A549 (cell line): ENCODE measurements around the gene INSL3. TPM values are rescaled to one million over a fixed set of nuclear protein-coding genes. Genes with fewer than 3 reads are reported as not detected.

ENCODE experiments used
- ATAC-seq, 2 experiments: fragments of 200-7000 bp in 1 of 2; fragments of >200 bp in 1 of 2; cut with Nextera tagmentation in 1 of 2; cut with Tn5 transposase in 1 of 2; 3 replicates each; pipeline versions ENCODE4 v1.8.0 to v1.9.1; 2018 to 2020; ENCODE audit warnings: mild to moderate bottlenecking in 1 of 2, moderate library complexity in 1 of 2
- CTCF ChIA-PET: fragments of 300-600 bp; sonication (Branson Sonifier 250); formaldehyde crosslinking; extraction: SDS; loops from one replicate; lab custom pipeline; 2021; ENCODE audit warnings: antibody characterized with exemption, inconsistent platforms; lab: Yijun Ruan, JAX
- POLR2A ChIA-PET: fragments of 350-600 bp; formaldehyde crosslinking; extraction: SDS; loops from one replicate; lab custom pipeline; 2021; ENCODE audit warnings: antibody characterized with exemption, inconsistent platforms; lab: Yijun Ruan, JAX
- DNase-seq, 2 experiments: peaks; one replicate each; pipeline versions ENCODE4 v3.0.0 to v3.0.0-alpha.2; 2011 to 2016; ENCODE audit warnings: low read depth in 1 of 2, low spot score in 1 of 2
- FAIRE-seq: peaks from 2 replicates; lab custom pipeline; 2011; peaks lifted over from hg19 to GRCh38; lab: Jason Lieb, UNC
- H3K27ac ChIP-seq, 2 experiments: fragments of >200 bp; sonication (Bioruptor Twin); formaldehyde crosslinking; 3 replicates each; pipeline ENCODE4 v1.5.1; 2016 to 2017
- H3K4me1 ChIP-seq: fragments of >200 bp; sonication (Bioruptor Twin); formaldehyde crosslinking; 3 replicates; pipeline ENCODE4 v1.6.1; 2016
- H3K4me2 ChIP-seq: fragments of >200 bp; sonication (Bioruptor Twin); formaldehyde crosslinking; 3 replicates; pipeline ENCODE4 v1.6.1; 2016
- H3K4me3 ChIP-seq: fragments of >200 bp; sonication (Bioruptor Twin); formaldehyde crosslinking; 3 replicates; pipeline ENCODE4 v1.5.1; 2016
- H3K9me3 ChIP-seq: fragments of >200 bp; sonication (Bioruptor Twin); formaldehyde crosslinking; 3 replicates; pipeline ENCODE4 v1.6.1; 2016
- BCL3 ChIP-seq: fragments of >200 bp; sonication (Bioruptor Twin); formaldehyde crosslinking; IDR thresholded peaks from 3 replicates; pipeline ENCODE4 v1.6.1; 2016
- BHLHE40 ChIP-seq: IDR thresholded peaks from 2 replicates; pipeline ENCODE4 v1.6.1; 2012; ENCODE audit warnings: low read depth, low read length, inconsistent platforms
- CEBPB ChIP-seq, 2 experiments: fragments of >200 bp in 1 of 2; sonication (Bioruptor Twin) in 1 of 2; formaldehyde crosslinking in 1 of 2; IDR thresholded peaks; 2 replicates each; pipeline ENCODE4 v1.6.1; 2012 to 2016
- CTCF ChIP-seq: fragments of >200 bp; sonication (Bioruptor Twin); formaldehyde crosslinking; IDR thresholded peaks from 3 replicates; pipeline ENCODE4 v1.5.1; 2016
- EHMT2 ChIP-seq: fragments of 200-600 bp; sonication (generic); IDR thresholded peaks from 2 replicates; pipeline ENCODE4 v1.6.1; 2016; ENCODE audit warnings: antibody characterized with exemption, low read depth, mild to moderate bottlenecking, moderate library complexity
- EP300 ChIP-seq, 2 experiments: fragments of >200 bp; sonication (Bioruptor Twin); formaldehyde crosslinking; IDR thresholded peaks; 2 replicates in 1 of 2; 3 replicates in 1 of 2; pipeline ENCODE4 v1.6.1; 2016 to 2017
- ESRRA ChIP-seq: fragments of 150-350 bp; IDR thresholded peaks from 2 replicates; pipeline ENCODE4 v1.6.1; 2014; ENCODE audit warnings: mild to moderate bottlenecking, low read length, borderline replicate concordance
- FOSL2 ChIP-seq, 2 experiments: fragments of 450-650 bp in 1 of 2; fragments of >200 bp in 1 of 2; sonication (Bioruptor Twin) in 1 of 2; formaldehyde crosslinking; IDR thresholded peaks; 2 replicates each; pipeline versions ENCODE4 v1.5.0 to v1.6.1; 2016 to 2020; ENCODE audit warnings: mild to moderate bottlenecking in 1 of 2, moderate library complexity in 1 of 2
- HMGXB4 ChIP-seq: fragments of 250-450 bp; sonication (Bioruptor Pico); IDR thresholded peaks from 2 replicates; pipeline ENCODE4 v1.5.0; 2021; ENCODE audit warnings: mild to moderate bottlenecking, moderate library complexity, borderline replicate concordance
- HOXA7 ChIP-seq: fragments of 250-450 bp; sonication (Bioruptor Pico); IDR thresholded peaks from 2 replicates; pipeline ENCODE4 v1.5.0; 2020; ENCODE audit warnings: mild to moderate bottlenecking, moderate library complexity
- JUN ChIP-seq, 2 experiments: fragments of >200 bp; sonication (Bioruptor Twin); formaldehyde crosslinking; IDR thresholded peaks; 2 replicates in 1 of 2; 3 replicates in 1 of 2; pipeline ENCODE4 v1.6.1; 2016 to 2017
- MAFK ChIP-seq: fragments of 450-650 bp; IDR thresholded peaks from 2 replicates; pipeline ENCODE4 v1.6.1; 2014; ENCODE audit not compliant: partially characterized antibody
- MAZ ChIP-seq: fragments of 150-350 bp; IDR thresholded peaks from 2 replicates; pipeline ENCODE4 v1.6.1; 2014; ENCODE audit warnings: antibody characterized with exemption, low read depth, low read length, borderline replicate concordance
- NFE2L2 ChIP-seq: fragments of 150-350 bp; conservative IDR thresholded peaks from 2 replicates; pipeline ENCODE4 v1.6.1; 2014; ENCODE audit warnings: low read length
- POLR2AphosphoS2 ChIP-seq: conservative IDR thresholded peaks from 2 replicates; pipeline ENCODE4 v1.6.1; 2012; ENCODE audit warnings: low read length, improper control_type of control experiment, inconsistent platforms
- RCOR1 ChIP-seq: fragments of 150-350 bp; IDR thresholded peaks from 2 replicates; pipeline ENCODE4 v1.6.1; 2014; ENCODE audit warnings: antibody characterized with exemption, low read length, low read depth
- REST ChIP-seq: fragments of 200-600 bp; sonication (generic); IDR thresholded peaks from 2 replicates; pipeline ENCODE4 v1.6.1; 2016; ENCODE audit warnings: antibody characterized with exemption, mild to moderate bottlenecking, moderate library complexity
- SREBF2 ChIP-seq: fragments of 450-650 bp; IDR thresholded peaks from 2 replicates; pipeline ENCODE4 v1.6.1; 2014; ENCODE audit warnings: mild to moderate bottlenecking, moderate library complexity
- USF2 ChIP-seq: fragments of 450-650 bp; IDR thresholded peaks from 2 replicates; pipeline ENCODE4 v1.6.1; 2014; ENCODE audit warnings: antibody characterized with exemption
- ZSCAN20 ChIP-seq: fragments of 250-450 bp; sonication (Bioruptor Pico); IDR thresholded peaks from 2 replicates; pipeline ENCODE4 v1.8.0; 2022; ENCODE audit warnings: mild to moderate bottlenecking, moderate library complexity
- WGBS: methylation state at CpG from one replicate; pipeline ENCODE4 v1.1.6; 2017; ENCODE audit errors: missing lambda C conversion rate; 5-methylcytosine and 5-hydroxymethylcytosine counted together
- polyA plus RNA-seq, 4 experiments: library from polyadenylated mRNA; depleted of rRNA in 3 of 4; stranded (reverse); fragments of >200 nt; fragmentation: RNase III in 1 of 4; extraction: RNeasy Plus Mini Kit Qiagen cat#74134 plus additional on column Dnase treatment in 1 of 4; gene quantifications; 2 replicates in 3 of 4; 3 replicates in 1 of 4; pipeline ENCODE4 v1.2.3, GENCODE V29; 2011 to 2017

The INSL3 gene
- polyA plus RNA-seq, 2 of the 4 experiments (the other 2 are of a cell fraction) = 0.25 to 0.27 TPM

GRCh38 chr19:17812099-17812498, 9.2 kb downstream of the INSL3 start:
- FAIRE-seq = no peak
- 80% methylated on average over 4 of the region's 5 CpGs for WGBS
- H3K4me2 ChIP-seq = no peak overlapping the region
- no peaks in the 10 kb centered on the region for H3K4me1 ChIP-seq
- TF ChIP-seq POLR2AphosphoS2 (no peak), MAFK (peak; percentile 2)
- ChIA-PET CTCF (interaction anchor here (0.7 to 2.1 kb wide), 2 partner anchors 28 to 44 kb away, joined by 3 to 6 read pairs; no protein-coding TSS in a partner anchor), POLR2A (no interaction called here)
- 0 out of 3 replicates have a peak, but pooled peaks cover 2% of the 10 kb centered on the region for H3K9me3 ChIP-seq
- H3K27ac ChIP-seq = no peak overlapping the region
- ATAC-seq = no peak
- DNase-seq = no peak
- no peak overlapping the region for H3K4me3 ChIP-seq

GRCh38 chr19:17811681-17812080, 9.6 kb downstream of the INSL3 start:
- H3K4me3 ChIP-seq = no peak overlapping the region
- H3K4me1 ChIP-seq = no peaks in the 10 kb centered on the region
- no peak overlapping the region for H3K4me2 ChIP-seq
- FAIRE-seq (no peak), DNase-seq (no peak), ATAC-seq (no peak)
- CTCF ChIA-PET = interaction anchor here (2.1 kb wide), 1 partner anchor 28 kb away, joined by 6 read pairs; no protein-coding TSS in a partner anchor
- H3K27ac ChIP-seq = no peak overlapping the region
- POLR2A ChIA-PET = no interaction called here
- 0 out of 3 replicates have a peak, but pooled peaks cover 2% of the 10 kb centered on the region for H3K9me3 ChIP-seq
- no peak for TF ChIP-seq MAFK
- no peak for TF ChIP-seq FOSL2 (IDR thresholded peaks at IDR 0.05)
- no peak for TF ChIP-seq FOSL2 (CRISPR knock-in tag; IDR thresholded peaks at IDR 0.05)
- TF ChIP-seq RCOR1 = no peak
- no peak for TF ChIP-seq USF2
- no peak for TF ChIP-seq BCL3
- no peak for TF ChIP-seq CTCF
- TF ChIP-seq BHLHE40 = no peak
- no peak for TF ChIP-seq ESRRA
- TF ChIP-seq JUN (IDR thresholded peaks at IDR 0.05) = no peak
- TF ChIP-seq EP300 (IDR thresholded peaks at IDR 0.05) = no peak
- TF ChIP-seq EHMT2 = no peak
- no peak for TF ChIP-seq ZSCAN20 (CRISPR knock-in tag)
- no peak for TF ChIP-seq CEBPB (IDR thresholded peaks at IDR 0.05)
- TF ChIP-seq REST = no peak
- no peak for TF ChIP-seq SREBF2
- TF ChIP-seq NFE2L2 = no peak
- TF ChIP-seq HOXA7 (CRISPR knock-in tag) = no peak
- no peak for TF ChIP-seq MAZ
- no peak for TF ChIP-seq HMGXB4 (CRISPR knock-in tag)
- 79% methylated on average over 17 of the region's 20 CpGs for WGBS
